HG03469 (cell line): Measurements from ENCODE around the gene SLX4.

Experiments
- ATAC-seq: cut with Tn5 transposase; IDR thresholded peaks from one replicate; pipeline ENCODE4 v1.9.1; 2021; ENCODE audit warnings: mild to moderate bottlenecking, moderate library complexity, moderate number of reproducible peaks; ENCODE audit not compliant: unreplicated experiment

Gene SLX4

DNA sequence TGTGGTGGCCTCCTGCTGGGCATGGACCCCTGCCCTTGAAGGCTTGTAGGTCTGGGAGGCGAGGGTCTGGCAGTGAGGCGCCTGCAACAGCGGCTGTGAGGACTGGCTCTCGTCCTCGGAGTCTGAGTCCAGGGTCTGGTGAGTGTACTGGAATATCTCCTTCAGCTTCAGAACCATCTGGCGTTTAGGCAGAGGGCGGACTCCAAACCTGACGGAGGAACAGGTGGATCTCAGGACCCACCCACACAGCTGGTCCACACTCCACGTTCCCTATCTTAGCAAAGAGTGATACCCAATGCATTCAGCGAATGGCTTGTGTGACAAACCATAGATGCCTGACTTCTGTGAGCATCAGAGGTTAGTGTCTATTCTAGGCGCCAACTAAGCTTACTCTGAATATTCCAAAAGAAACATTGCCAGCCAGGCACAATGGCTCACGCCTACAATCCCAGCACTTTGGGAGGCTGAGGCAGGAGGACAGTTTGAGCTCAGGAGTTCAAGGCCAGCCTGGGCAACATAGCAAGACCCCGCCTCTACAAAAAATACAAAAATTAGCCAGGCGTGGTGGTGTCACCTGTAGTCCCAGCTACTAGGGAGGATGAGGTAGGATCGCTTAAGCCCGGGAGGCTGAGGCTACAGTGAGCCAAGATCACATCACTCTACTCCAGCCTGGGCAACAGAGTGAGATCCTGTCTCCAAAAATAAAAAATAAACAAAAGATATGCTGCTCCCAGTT lies 27.9 kb downstream of the SLX4 start:
- no peak for ATAC-seq

DNA sequence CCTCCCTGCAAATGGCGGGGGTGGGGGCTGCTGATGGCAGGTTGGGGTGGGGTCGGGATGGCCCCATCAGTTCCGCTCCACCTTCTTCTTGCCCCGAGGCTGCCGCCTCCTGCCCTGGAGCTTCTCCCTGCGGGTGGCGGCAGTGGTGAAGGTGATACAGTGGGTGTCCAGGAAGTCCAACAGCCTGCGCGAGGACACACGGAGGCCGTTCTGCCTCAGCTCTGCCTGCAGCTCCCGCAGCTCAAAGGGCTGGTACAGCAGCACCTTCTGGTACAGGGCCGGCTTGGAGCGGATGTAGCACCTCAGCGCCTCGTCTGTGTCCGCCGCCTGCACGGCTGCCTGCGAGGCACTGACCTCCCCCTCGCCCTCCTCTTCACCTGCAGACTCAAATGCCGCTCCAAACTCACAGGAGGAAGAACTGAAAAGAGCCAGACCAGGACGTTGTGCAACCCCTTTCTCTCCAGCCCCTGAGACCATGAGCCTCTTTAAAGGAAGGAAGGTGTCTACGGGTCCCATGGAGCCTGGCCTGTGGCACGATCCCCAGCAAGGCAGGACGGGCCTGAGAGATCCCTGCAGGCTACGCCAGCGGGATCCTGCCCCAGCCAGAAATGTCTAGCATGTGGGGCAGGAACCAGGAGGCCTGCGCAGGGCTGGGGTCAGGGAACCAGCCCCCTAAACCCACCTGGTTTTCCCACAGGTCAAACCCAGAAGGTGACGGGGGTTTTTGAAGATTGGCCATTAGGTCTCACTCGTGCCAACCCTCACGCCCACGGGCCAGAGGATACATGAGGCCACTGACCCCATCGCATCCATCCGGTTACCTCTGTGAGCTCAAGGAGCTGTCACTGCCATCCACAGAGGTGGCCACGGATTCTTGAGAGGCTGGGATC lies 28.9 kb downstream of the SLX4 start:
- ATAC-seq: no peak

- no peak for ATAC-seq
Observed at GRCh38 chr16:3581392-3581791, 30.0 kb downstream of the SLX4 start.

GRCh38 chr16:3580686-3581085 lies 30.7 kb downstream of the SLX4 start:
- ATAC-seq: no peak

DNA sequence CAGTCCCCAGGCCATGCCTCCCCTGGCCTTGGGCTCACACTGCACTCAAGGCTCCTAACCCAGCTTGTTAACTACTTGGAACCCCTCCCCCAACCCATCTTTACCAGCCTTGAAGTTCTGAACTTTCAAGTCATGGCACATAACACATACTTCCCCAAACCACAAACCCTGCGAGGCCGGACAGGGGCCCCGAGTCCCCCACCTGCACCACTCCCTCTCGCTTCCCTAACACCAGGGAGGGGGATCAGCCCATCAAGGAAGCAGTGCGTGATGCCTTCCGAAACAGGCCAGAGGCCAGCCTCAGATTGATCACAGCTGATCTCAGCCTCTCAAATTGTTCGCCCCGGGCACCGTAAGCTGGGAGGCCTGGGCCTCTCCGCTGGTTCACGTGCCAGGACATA lies 31.2 kb downstream of the SLX4 start:
- no peak for ATAC-seq

GRCh38 chr16:3579776-3580175 lies 31.6 kb downstream of the SLX4 start:
- ATAC-seq: no peak

- no peak for ATAC-seq
Observed at GRCh38 chr16:3578610-3579551, 32.5 kb downstream of the SLX4 start.

DNA sequence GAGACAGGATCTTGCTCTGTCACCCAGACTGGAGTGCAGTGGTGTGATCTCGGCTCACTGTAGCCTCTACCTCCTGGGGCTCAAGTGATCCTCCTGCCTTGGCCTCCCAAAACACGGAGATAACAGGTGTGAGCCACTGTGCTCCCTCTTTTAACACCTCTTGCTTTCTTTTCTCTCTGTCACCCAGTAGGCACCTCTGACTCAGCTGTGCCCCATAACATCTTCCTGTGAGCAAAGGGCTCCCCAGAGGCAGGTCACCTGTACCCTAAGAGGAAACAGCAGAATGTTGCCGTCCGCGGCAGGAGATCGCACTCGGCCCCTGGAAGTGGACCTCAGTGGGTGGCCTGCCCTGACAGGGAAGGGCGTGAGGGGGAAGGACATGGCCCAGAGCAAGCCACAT lies 33.3 kb downstream of the SLX4 start:
- ATAC-seq: no peak

- ATAC-seq: no peak
Observed at GRCh38 chr16:3577302-3577752, 34.1 kb downstream of the SLX4 start, which contains the start of gene NLRC3. TSS of gene NLRC3 (minus strand) at chr16:3577403. CDS start at chr16:3565036, 12,367 bp downstream.

- no peak for ATAC-seq
Observed at GRCh38 chr16:3576211-3576610, 35.2 kb downstream of the SLX4 start.

DNA sequence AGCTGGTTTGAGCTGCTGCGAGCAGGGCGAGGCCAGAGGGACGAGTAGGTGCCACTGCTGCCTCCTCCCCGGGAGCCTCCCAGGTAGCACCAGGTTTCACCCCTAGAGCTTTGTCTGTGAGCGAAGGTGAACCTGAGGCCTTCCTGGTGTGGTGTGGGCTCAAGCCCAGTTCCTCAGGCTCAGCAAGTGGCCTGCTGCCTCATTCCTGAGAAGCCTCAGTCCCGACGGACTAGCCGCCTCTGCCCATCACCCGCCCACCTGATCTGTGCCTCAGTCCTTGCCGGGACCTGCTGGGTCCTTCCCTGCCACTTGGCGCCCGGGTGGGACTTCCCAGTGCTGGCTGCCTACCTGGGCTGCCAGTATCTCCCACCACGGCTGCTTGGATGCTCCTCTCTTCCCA lies 35.9 kb downstream of the SLX4 start:
- no peak for ATAC-seq

DNA sequence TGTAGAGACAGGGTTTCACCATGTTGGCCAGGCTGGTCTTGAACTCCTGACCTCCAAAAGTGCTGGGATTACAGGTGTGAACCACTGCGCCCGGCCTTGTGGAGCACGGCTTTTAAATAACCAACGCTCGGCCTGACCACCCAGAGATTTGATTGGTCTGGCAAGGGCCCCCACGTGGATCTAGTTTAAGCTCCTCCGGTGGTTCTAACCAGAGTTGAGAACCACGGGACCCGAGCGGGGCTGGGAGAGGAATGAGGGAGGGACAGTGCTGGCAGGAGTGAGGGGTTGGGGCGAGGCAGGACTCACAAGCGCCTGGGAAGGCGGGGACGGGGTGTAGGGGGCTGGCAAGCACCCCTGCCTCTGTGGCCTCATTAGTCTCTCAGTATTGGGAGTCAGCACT lies 37.2 kb downstream of the SLX4 start:
- ATAC-seq: no peak

- no peak for ATAC-seq
Observed at GRCh38 chr16:3573146-3573815, 38.1 kb downstream of the SLX4 start.

DNA sequence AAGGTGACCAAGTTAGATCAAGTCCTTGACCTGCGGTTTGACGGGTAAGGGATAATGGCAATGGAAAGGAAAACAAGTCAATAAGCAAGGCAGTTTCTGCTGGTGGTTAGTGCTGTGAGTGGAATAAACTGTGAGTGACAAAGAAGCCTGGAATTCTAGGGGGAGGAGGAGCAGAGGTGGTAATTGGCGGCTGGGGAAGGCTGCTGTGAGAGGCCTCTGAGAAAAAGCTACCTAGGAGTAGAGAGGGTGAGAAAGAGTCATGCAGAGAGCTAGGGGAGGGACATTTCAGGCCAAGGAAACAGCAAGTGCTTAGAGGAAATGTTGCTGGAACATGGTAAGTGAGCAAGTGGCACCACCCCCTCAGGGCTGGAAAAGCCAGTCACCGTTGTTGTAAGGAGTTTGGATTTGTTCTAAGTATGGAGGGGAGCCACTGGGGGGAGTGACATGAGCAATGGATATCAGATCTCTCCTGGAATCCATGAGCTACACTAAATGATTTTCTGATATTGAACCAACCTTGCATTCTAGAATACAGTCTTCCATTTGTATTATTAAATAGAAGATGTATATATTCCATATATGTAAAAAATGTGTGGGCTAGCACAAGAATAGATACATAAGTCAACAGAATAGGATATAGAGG lies 40.9 kb downstream of the SLX4 start:
- no peak for ATAC-seq

DNA sequence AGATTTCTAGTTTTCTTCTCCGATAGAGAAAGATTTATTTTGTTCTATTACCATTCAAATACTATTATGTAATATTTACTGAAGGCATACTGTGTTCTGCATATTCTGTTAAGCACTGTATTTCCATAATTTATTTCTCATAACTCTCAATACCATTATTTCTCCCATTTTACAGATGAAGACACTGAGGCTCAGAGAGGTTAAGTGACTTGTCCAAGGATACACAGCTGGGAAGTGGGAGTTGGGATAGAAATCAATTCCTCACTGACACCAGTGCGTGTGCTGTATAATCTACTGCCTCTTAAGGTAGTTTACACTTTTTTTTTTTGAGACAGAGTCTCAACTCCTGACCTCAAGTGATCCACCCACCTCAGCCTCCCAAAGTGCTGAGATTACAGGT lies 41.6 kb downstream of the SLX4 start:
- no peak for ATAC-seq

DNA sequence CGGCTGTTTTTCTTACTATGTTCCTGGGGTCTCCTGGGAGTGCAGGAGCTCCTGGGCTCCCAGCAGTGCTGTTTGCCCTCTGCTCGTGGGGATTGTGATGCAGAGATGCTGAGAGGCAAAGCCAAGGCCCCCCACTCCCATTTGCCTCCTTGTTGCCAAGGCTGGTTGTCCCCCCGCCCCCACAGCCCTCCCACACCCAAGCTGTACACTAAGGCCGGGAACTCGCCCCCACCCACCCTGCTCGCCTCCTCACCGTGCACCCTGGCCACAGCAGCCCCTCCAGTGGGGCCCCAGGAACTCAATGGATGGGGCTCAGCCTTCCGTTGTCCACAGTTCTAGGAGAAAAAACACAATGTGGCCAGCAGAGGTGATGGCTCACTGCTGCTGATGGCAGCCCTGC lies 44.4 kb downstream of the SLX4 start:
- ATAC-seq: no peak

DNA sequence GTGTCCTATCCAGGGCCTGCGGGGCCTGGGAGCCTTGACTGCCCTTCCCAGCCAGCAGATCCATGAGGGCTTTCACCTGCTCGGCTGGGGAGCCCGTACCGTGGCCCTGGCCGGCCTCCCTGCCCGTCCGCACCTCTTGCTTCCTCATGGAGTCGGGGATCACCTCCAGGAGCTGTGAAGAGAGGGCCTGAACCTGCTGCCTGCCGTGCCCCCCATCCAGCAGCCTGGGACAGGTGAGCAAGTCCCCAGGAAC lies 46.6 kb downstream of the SLX4 start:
- ATAC-seq: no peak

DNA sequence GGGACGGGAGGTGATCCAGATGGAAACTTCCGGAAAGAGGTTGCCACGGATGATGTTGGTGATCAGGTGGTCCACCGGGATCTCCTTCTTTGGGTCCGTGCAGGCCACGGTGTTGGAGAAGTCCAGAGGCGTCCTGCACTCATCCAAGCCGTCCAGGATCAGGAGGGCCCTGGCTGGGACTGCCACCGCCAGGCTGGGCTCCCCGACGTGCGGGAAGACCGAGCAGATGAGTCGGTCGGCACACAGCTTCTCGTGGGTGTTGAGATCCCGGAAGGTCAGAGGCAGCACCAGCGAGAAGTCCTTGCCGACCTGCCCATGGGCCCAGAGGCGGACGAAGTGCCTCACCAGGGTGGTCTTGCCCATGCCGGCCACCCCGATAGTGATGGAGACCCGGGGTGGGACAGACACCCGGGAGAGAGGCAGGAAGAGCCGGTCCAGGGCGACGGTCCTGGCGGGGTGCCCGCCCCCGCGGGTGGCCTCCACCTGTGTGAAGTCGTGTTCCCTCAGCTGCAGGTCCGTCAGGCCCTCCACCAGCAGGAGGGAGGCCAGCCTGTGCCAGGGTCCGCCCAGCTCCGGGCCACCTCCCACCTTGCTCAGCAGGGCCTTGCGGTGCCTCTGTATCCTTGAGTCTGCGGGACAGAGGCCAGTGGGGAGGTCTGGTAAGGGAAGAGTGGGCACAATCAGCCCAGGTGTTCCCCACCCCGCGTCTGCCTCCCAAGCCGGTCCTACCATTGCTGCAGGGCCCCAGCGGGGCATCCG lies 47.1 kb downstream of the SLX4 start:
- ATAC-seq: no peak

DNA sequence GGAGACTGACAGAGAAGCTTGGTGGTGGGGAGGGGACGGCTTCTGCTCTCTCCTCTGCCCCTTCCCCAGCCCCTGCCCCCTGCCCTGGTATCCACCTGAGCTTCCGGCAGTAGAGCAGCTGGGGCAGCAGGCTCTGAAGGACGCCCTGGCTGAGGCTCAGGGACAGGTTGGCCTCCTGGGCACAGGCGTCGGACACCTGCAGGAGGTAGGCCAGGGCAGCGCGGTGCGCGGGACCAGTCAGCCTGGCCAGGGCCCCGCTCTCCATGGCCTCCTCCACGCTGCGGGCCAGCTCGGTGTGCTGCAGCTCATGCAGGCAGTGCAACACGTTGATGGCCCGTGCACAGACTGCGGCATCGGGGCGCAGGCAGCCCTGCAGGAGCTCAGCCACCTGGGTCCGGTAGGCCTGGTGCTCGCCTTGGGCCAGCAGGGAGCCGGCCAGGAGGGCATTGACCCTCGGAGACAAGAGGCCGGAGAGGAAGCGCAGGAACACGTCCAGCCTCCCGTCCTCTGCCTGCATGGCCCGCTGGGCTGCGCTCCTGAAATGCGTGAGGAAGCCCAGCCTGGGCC lies 48.4 kb downstream of the SLX4 start:
- ATAC-seq: no peak
